ENCODE measurements around the gene NFS1. TPM values are rescaled to one million over a fixed set of nuclear protein-coding genes. Genes with fewer than 3 reads are reported as not detected.

NFS1 gene
- total and polyA plus RNA-seq, 2 of the 8 experiments (the other 6 are each of a cell fraction or from before 2014, with no cell fraction given): 26.1 to 38.8 TPM

DNA sequence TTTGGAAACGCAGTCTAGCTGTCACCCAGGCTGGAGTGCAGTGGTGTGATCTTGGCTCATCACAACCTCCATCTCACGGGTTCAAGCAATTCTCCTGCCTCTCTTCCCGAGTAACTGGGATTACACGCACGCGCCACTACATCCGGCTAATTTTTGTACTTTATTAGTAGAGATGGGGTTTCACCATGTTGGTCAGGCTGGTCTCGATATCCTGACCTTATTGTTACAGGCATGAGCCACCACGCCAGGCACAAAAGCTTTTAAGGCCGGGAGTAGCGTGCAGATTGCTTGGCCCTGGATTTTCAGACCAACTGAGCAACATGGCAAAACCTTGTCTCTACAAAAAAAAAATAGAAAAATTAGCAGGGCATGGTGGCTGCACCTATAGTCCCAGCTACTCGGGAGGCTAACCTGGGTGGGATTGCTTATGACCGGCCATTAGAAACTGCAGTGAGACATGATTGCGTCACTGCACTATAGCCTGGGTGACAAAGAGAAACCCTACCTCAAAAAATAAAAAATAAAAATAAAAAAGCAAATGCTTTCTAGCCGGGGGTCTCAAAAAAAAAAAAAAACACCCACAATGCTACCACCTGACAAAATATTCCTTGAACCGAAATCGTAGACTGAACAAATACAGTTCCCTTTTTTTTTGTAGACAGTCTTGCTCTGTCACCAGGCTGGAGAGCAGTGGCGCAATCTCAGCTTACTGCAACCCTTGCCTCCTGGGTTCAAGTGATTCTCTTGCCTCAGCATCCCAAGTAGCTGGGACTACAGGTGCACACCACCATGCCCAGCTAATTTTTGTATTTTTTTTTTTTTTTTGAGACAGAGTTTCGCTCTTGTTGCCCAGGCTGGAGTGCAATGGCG is 27.9 kb upstream of the NFS1 start:
- no peak overlapping the region for H4K5ac ChIP-seq (ENCODE audit: insufficient read length, low read depth, low read length)
- no peak overlapping the region for H3K23ac ChIP-seq (ENCODE audit: insufficient read length)
- H3K56ac ChIP-seq (replicated peaks; ENCODE audit: insufficient read length, low read depth, low read length): no peak overlapping the region
- H4K91ac ChIP-seq (replicated peaks; ENCODE audit: insufficient read length, low read length): no peak overlapping the region
- no peaks in the 10 kb centered on the region for H3K9me3 ChIP-seq (ENCODE audit: insufficient read depth in 2 of 2, low read depth in 1 of 2, low read length in 1 of 2)
- no peak overlapping the region for H2BK5ac ChIP-seq (ENCODE audit: low read depth, low read length)
- H3K9ac ChIP-seq (replicated peaks in 1 of 4; ENCODE audit: extremely low read depth in 1 of 4, low read depth in 3 of 4, low read length in 3 of 4): no peak overlapping the region
- no peak overlapping the region for H3K4me3 ChIP-seq (ENCODE audit: extremely low read depth in 1 of 4, insufficient read depth in 2 of 4, low read depth in 3 of 4, low read length in 4 of 4)
- H3K27ac ChIP-seq (ENCODE audit: low read depth, low read length): no peak overlapping the region
- H3K79me2 ChIP-seq (ENCODE audit: control insufficient read depth in 1 of 2, insufficient read depth in 2 of 2, low read length in 2 of 2): peaks cover 0 to 87% of the 10 kb centered on the region in 2 experiments; a peak in 2 of 4 replicates
- peaks cover 57 to 98% (median 91%) of the 10 kb centered on the region in 4 experiments for H3K36me3 ChIP-seq (ENCODE audit: control insufficient read depth in 2 of 4, insufficient read depth in 4 of 4, low read length in 3 of 4)
- H2AFZ ChIP-seq (ENCODE audit: low read length): no peak overlapping the region
- H3K18ac ChIP-seq (ENCODE audit: extremely low read depth, low read length): no peak overlapping the region
- H4K20me1 ChIP-seq (replicated peaks in 1 of 2; ENCODE audit: control insufficient read depth in 1 of 2, insufficient read depth in 2 of 2, low read length in 2 of 2): peaks cover 17% of the 10 kb centered on the region in 2 experiments
- no peak overlapping the region for H2BK12ac ChIP-seq (ENCODE audit: low read depth, low read length)
- no peaks in the 10 kb centered on the region for H3K27me3 ChIP-seq (replicated peaks in 1 of 4; ENCODE audit: control insufficient read depth in 3 of 4, extremely low read depth in 1 of 4, insufficient read depth in 3 of 4, low read length in 3 of 4)
- no peaks in the 10 kb centered on the region for H3K23me2 ChIP-seq (ENCODE audit: low read depth, low read length)
- H3K4me1 ChIP-seq (replicated peaks in 1 of 4; ENCODE audit: control insufficient read depth in 3 of 4, insufficient read depth in 4 of 4, low read length in 3 of 4): no peaks in the 10 kb centered on the region
- ChIA-PET CTCF (ENCODE audit: partially characterized antibody) (interaction anchor here (1.6 to 2.2 kb wide), 2 partner anchors 13 kb away, joined by 5 to 8 read pairs; no protein-coding TSS in a partner anchor), POLR2A (ENCODE audit: partially characterized antibody) (interaction anchor here (40.1 to 45.3 kb wide), 2 partner anchors 3 to 9 kb away, joined by 2341 read pairs; partner anchors contain the start of genes NFS1, RBM39 and ROMO1)
- no peak overlapping the region for H2BK120ac ChIP-seq (replicated peaks; ENCODE audit: low read depth, low read length)
- H3K14ac ChIP-seq (ENCODE audit: insufficient read length): no peak overlapping the region
- TF ChIP-seq TAF1 (IDR thresholded peaks at IDR 0.05; ENCODE audit: low read depth, low read length) (no peak), POLR2AphosphoS5 (IDR thresholded peaks at IDR 0.05; ENCODE audit: low read depth, low read length) (0 out of 2 replicates have a peak, but pooled peaks have one; percentile 32), SIX5 (IDR thresholded peaks at IDR 0.05; ENCODE audit: low read depth, low read length) (no peak), CBX8 (IDR thresholded peaks at IDR 0.05; ENCODE audit: borderline replicate concordance, low read depth, low read length) (no peak), ASH2L (IDR thresholded peaks at IDR 0.05; ENCODE audit: low read length) (no peak), POLR2A (IDR thresholded peaks at IDR 0.05; ENCODE audit: control extremely low read depth in 1 of 2, low read depth in 2 of 2, low read length in 2 of 2) (peak in 1 of 2 experiments; percentile 7; a peak in 1 of 3 replicates)
- TF ChIP-seq, protein P1, sequence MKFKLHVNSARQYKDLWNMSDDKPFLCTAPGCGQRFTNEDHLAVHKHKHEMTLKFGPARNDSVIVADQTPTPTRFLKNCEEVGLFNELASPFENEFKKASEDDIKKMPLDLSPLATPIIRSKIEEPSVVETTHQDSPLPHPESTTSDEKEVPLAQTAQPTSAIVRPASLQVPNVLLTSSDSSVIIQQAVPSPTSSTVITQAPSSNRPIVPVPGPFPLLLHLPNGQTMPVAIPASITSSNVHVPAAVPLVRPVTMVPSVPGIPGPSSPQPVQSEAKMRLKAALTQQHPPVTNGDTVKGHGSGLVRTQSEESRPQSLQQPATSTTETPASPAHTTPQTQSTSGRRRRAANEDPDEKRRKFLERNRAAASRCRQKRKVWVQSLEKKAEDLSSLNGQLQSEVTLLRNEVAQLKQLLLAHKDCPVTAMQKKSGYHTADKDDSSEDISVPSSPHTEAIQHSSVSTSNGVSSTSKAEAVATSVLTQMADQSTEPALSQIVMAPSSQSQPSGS (IDR thresholded peaks at IDR 0.05; ENCODE audit: low read length): no peak
- FAIRE-seq (no peak), DNase-seq (ENCODE audit: low read depth in 1 of 2, low spot score in 2 of 2) (no peak)
- 94% methylated on average over 17 of the region's 20 CpGs; no CpG with 5 or more reads in 1 of the 2 experiments for WGBS, 2 experiments (ENCODE audit: extremely low coverage in 1 of 2, insufficient coverage in 1 of 2, insufficient read length in 1 of 2, insufficient replicate concordance in 2 of 2, low coverage in 1 of 2, low lambda C conversion rate in 2 of 2, missing lambda C conversion rate in 1 of 2)
- no peak overlapping the region for H4K8ac ChIP-seq (ENCODE audit: extremely low read depth, insufficient read depth, low read length)
- H2BK15ac ChIP-seq (ENCODE audit: low read length): no peak overlapping the region
- H2AK5ac ChIP-seq (ENCODE audit: low read depth, low read length): no peak overlapping the region
- H3K79me1 ChIP-seq (ENCODE audit: low read depth, low read length): peaks cover 3% of the 10 kb centered on the region
- no peak overlapping the region for H2BK20ac ChIP-seq (ENCODE audit: low read length)
- no peak overlapping the region for H3K4me2 ChIP-seq (ENCODE audit: insufficient read depth in 1 of 2, low read depth in 2 of 2, low read length in 2 of 2)
- H3K4ac ChIP-seq (replicated peaks; ENCODE audit: insufficient read length, low read depth, low read length): no peak overlapping the region
